Measurements from ENCODE around the gene MYO1C.

MYO1C gene

GRCh38 chr17:1471490-1471889, 21.0 kb downstream of the MYO1C start:
- H3K4me2 ChIP-seq (ENCODE audit: low read length): no peak overlapping the region
- H3K4me3 ChIP-seq (ENCODE audit: low read depth, low read length): no peak overlapping the region
- no peak overlapping the region for H3K27ac ChIP-seq
- H2AFZ ChIP-seq: no peak overlapping the region
- no peaks in the 10 kb centered on the region for H3K79me2 ChIP-seq
- H3K9me3 ChIP-seq (ENCODE audit: control insufficient read depth, low read length): no peaks in the 10 kb centered on the region
- TF ChIP-seq CTCF (IDR thresholded peaks at IDR 0.05): no peak
- H3K4me1 ChIP-seq: no peaks in the 10 kb centered on the region
- H3K36me3 ChIP-seq (ENCODE audit: control insufficient read depth, insufficient read depth, low read length): no peaks in the 10 kb centered on the region
- no peak overlapping the region for H3K9ac ChIP-seq
- no peaks in the 10 kb centered on the region for H3K27me3 ChIP-seq (ENCODE audit: control insufficient read depth, insufficient read depth, low read length)

GRCh38 chr17:1470755-1471462, 21.6 kb downstream of the MYO1C start:
- Histone ChIP-seq H3K4me3 (ENCODE audit: low read depth, low read length) (no peak overlapping the region), H3K27me3 (ENCODE audit: control insufficient read depth, insufficient read depth, low read length) (no peaks in the 10 kb centered on the region), H3K4me1 (no peaks in the 10 kb centered on the region), H3K9ac (no peak overlapping the region), H2AFZ (no peak overlapping the region), H3K9me3 (ENCODE audit: control insufficient read depth, low read length) (no peaks in the 10 kb centered on the region), H3K4me2 (ENCODE audit: low read length) (no peak overlapping the region), H3K79me2 (no peaks in the 10 kb centered on the region), H3K27ac (no peak overlapping the region), H3K36me3 (ENCODE audit: control insufficient read depth, insufficient read depth, low read length) (no peaks in the 10 kb centered on the region)
- TF ChIP-seq CTCF (IDR thresholded peaks at IDR 0.05): no peak

GRCh38 chr17:1470071-1470754, 22.3 kb downstream of the MYO1C start:
- H2AFZ ChIP-seq: no peak overlapping the region
- no peaks in the 10 kb centered on the region for H3K79me2 ChIP-seq
- no peaks in the 10 kb centered on the region for H3K4me1 ChIP-seq
- no peaks in the 10 kb centered on the region for H3K27me3 ChIP-seq (ENCODE audit: control insufficient read depth, insufficient read depth, low read length)
- H3K4me3 ChIP-seq (ENCODE audit: low read depth, low read length): no peak overlapping the region
- no peaks in the 10 kb centered on the region for H3K9me3 ChIP-seq (ENCODE audit: control insufficient read depth, low read length)
- TF ChIP-seq CTCF (IDR thresholded peaks at IDR 0.05): no peak
- H3K9ac ChIP-seq: no peak overlapping the region
- H3K36me3 ChIP-seq (ENCODE audit: control insufficient read depth, insufficient read depth, low read length): no peaks in the 10 kb centered on the region
- H3K27ac ChIP-seq: no peak overlapping the region
- H3K4me2 ChIP-seq (ENCODE audit: low read length): no peak overlapping the region

GRCh38 chr17:1469231-1469852, 23.1 kb downstream of the MYO1C start:
- Histone ChIP-seq H3K27ac (no peak overlapping the region), H3K79me2 (no peaks in the 10 kb centered on the region), H2AFZ (no peak overlapping the region), H3K36me3 (ENCODE audit: control insufficient read depth, insufficient read depth, low read length) (no peaks in the 10 kb centered on the region), H3K9me3 (ENCODE audit: control insufficient read depth, low read length) (no peaks in the 10 kb centered on the region), H3K9ac (no peak overlapping the region), H3K4me3 (ENCODE audit: low read depth, low read length) (no peak overlapping the region), H3K27me3 (ENCODE audit: control insufficient read depth, insufficient read depth, low read length) (no peaks in the 10 kb centered on the region), H3K4me2 (ENCODE audit: low read length) (no peak overlapping the region), H3K4me1 (no peaks in the 10 kb centered on the region)
- no peak for TF ChIP-seq CTCF (IDR thresholded peaks at IDR 0.05)

Measured in parathyroid adenoma (tissue), 2 donors.